ENCODE measurements around the gene PPP1R17.

GRCh38 chr7:31665546-31665945, 21.5 kb upstream of the PPP1R17 start:
- TF ChIP-seq POLR2AphosphoS5 (IDR thresholded peaks at IDR 0.05; ENCODE audit: low read depth, low read length) (no peak), TAF1 (IDR thresholded peaks at IDR 0.05; ENCODE audit: borderline replicate concordance, insufficient read depth, low read length) (no peak), SIN3A (IDR thresholded peaks at IDR 0.05; ENCODE audit: borderline replicate concordance, insufficient read depth, low read length) (no peak), FOXP2 (optimal IDR thresholded peaks at IDR 0.05; ENCODE audit: borderline replicate concordance, extremely low read depth, extremely low read length, insufficient read depth) (no peak)
- TF ChIP-seq, protein P1, sequence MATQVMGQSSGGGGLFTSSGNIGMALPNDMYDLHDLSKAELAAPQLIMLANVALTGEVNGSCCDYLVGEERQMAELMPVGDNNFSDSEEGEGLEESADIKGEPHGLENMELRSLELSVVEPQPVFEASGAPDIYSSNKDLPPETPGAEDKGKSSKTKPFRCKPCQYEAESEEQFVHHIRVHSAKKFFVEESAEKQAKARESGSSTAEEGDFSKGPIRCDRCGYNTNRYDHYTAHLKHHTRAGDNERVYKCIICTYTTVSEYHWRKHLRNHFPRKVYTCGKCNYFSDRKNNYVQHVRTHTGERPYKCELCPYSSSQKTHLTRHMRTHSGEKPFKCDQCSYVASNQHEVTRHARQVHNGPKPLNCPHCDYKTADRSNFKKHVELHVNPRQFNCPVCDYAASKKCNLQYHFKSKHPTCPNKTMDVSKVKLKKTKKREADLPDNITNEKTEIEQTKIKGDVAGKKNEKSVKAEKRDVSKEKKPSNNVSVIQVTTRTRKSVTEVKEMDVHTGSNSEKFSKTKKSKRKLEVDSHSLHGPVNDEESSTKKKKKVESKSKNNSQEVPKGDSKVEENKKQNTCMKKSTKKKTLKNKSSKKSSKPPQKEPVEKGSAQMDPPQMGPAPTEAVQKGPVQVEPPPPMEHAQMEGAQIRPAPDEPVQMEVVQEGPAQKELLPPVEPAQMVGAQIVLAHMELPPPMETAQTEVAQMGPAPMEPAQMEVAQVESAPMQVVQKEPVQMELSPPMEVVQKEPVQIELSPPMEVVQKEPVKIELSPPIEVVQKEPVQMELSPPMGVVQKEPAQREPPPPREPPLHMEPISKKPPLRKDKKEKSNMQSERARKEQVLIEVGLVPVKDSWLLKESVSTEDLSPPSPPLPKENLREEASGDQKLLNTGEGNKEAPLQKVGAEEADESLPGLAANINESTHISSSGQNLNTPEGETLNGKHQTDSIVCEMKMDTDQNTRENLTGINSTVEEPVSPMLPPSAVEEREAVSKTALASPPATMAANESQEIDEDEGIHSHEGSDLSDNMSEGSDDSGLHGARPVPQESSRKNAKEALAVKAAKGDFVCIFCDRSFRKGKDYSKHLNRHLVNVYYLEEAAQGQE (IDR thresholded peaks at IDR 0.05; ENCODE audit: insufficient read depth in 1 of 2, low read depth in 2 of 2, low read length in 2 of 2): no peak
